ENCODE results near the gene CLECL1.
"Not testable (repeated sequence)": the region's sequence is repeated elsewhere in the genome, so short reads cannot be mapped to it uniquely, and the experiment has no call there.

Gene CLECL1

DNA sequence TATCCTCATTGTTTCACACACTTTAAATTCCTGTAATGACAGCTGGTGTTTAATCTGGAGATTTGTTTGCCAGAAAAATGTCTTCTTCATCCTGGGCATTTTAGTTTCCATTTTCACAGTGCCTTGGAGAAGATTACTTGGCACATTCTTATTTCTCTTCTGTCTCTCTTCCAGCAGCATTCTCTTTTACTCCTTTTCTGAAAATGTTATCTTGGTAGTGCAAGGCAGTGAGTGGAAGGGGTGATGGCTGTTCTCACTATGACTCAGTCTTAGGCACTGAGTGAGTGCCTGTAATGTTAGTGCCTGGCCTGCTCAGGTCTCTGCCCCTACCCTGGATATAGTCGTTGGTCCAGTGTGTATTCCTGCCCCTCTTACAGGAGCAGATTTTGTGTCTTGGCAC is 13.1 kb downstream of the CLECL1 start:
- no peak for DNase-seq (ENCODE audit: low spot score)

- no peak for DNase-seq (ENCODE audit: low spot score)
Observed at GRCh38 chr12:9718968-9719367, 13.9 kb downstream of the CLECL1 start.

DNA sequence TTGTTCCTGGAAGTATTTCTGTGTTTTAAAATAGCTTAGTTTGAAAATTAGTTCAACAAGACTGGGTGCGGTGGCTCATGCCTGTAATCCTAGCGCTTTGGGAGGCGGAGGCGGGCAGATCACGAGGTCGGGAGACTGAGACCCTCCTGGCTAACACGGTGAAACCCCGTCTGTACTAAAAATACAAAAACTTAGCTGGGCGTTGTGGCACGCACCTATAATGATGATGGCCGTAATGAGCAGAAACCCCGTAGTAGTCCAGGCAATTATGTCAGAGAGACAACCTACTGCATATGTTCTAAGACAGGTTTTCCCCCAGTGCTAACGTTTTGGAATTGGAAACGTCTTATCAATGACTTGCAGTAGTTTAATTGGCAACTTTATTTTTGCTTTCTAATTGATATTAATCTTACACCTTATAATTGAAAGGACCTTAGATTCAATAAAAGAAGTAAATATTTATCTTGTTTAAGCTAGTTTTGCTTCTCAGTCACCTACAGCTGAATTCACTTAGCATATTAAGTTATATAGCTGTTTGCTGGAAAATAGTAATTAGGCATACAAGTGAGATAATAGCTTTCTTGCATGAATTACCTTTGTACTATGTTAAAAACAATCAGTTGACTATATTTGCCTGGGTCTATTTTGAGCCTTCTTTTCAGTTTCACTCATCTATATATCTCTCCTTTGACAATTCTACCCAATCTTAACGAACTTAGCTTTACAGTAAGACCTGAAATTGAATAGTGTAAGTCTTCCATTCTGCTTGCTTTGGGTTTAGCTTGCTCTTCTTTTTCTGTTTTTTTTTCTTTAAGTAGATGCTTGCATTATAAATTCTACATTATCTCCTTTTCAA is 15.6 kb downstream of the CLECL1 start:
- no peak for DNase-seq (ENCODE audit: low spot score)

GRCh38 chr12:9713032-9713558 is 19.8 kb downstream of the CLECL1 start:
- not testable (repeated sequence) for DNase-seq (ENCODE audit: low spot score)

DNA sequence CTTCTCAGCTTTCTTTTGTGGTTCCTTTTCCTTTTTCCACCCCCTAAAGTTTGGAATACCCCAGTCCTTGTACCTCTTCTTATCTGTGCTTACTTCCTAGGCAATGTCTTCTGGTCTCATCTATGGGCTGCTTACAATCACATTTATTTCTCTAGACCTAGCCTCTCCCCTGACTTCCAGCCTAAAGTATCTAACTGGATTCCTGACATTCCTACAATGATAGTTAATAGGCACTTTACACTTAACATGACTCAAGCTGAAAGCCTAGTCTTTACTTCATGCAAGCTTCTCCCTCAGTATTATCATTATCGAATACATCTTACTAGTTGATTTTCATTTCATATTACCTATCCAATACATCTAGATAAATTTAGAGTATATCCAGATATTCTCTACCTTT is 21.2 kb downstream of the CLECL1 start:
- DNase-seq (ENCODE audit: low spot score), result no peak

DNA sequence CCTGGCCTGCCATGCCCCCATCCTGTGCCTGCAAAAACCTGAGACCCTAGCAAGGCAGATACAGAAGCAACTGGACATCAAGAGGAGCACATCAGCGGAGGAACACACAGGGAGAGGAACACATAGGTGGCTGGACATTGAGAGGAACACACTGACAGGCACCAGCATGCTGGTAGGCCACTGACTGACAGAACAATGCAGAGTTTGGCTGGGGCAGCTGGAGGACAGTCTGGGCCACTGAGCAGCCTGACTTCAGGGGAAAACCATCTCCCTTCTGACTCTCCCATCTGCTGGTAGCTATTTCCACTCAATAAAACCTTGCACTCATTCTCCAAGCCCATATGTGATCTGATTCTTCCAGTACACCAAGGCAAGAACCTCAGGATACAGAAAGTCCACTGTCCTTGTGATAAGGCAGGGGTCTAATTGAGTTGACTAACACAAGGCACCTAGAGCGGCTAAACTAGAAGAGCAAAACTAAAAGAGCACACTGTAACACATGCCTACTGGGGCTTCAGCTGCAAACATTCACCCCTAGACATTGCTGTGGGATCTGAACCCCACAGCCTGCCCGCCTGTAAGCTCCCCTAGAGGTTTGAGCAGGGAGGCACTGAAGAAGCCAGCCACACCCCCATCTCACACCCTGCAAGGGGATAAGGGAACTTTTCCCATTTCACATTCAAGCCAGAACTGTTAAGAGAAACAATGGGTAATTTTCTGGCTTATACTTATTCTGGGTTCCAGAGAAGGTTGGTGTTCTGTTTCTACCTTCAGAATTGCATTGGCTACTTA is 22.1 kb downstream of the CLECL1 start:
- no peak for DNase-seq (ENCODE audit: low spot score)

DNA sequence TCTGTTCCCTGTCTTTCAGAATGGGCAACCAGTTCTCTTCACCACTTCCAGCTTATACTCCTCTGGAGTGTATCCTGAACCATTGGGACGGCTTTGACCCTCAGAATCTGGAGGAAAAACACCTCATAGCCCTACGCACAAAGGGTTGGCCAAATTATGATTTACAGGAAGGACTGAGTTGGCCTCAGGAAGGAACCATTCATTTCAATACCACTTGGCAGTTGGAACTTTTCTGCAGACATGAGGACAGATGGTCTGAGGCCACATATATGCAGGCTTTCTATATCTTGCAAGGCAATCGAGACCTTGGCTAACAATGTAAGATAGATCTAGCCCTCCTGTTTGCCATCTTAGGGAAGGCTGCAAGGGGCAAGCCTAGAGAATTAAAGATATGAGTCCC is 24.0 kb downstream of the CLECL1 start:
- no peak for DNase-seq (ENCODE audit: low spot score)

DNA sequence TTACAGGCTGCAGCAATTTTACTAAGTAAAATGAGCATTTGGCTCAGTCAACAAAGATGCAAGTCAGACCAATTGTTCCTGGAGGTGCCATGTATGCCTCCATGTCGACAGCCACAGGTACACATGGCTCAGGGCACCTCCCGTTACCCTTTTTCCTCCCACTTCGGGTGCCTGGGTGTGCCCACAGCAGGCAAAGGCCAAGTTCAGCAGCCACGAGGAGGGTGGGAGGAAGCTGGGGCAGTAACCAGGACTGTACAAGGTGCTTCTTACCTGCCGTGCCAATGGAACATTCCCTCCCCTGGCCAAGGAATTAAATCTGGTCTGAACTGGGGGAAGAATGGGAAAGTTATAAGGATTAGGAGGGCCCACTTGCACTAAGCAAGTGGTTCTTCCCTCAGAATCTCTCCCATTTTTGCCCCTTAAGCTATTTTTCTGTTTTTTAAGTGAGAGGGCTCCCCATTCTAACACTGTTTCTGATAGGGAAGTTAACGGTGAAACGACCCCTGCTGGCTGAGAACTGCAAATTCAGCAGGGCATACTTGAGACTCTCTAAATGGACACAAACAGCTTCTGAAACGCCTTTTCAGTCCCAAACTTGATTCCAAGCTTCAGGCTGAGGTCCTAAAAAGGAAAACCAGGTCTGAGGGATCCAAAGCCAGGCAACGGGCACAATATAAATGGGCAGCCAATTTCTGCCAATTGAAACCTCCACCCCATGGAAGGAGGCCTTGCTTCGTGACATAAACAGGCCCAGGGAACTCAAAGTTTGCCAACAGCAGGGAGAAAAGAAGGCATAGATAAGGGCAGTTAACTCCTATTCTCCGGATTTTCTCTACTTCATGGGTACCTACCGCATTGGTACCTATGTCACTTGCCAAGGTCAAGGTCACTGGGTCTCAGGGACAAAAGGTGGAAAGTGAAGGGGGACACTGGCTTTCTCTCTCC is 24.8 kb downstream of the CLECL1 start:
- peak; percentile 82 for DNase-seq (ENCODE audit: low spot score)

- no peak for DNase-seq (ENCODE audit: low spot score)
Observed at GRCh38 chr12:9707356-9707755, 25.5 kb downstream of the CLECL1 start.

- no peak for DNase-seq (ENCODE audit: low spot score)
Observed at GRCh38 chr12:9706086-9706685, 26.7 kb downstream of the CLECL1 start.

DNA sequence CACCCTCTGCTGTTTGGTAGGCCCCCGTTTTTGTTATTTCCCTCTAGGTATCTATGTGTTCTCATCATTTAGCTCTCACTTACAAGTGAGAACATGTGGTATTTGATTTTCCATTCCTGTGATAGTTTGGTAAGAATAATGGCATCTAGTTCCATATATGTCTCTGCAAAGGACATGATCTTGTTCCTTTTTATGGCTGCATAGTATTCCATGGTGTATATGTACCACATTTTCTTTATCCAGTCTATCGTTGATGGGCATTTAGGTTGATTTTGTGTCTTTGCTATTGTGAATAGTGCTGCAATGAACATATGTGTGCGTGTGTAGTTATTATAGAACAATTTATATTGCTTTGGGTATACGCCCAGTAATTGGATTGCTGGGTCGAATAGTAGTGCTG is 28.3 kb downstream of the CLECL1 start:
- not testable (repeated sequence) for DNase-seq (ENCODE audit: low spot score)

DNA sequence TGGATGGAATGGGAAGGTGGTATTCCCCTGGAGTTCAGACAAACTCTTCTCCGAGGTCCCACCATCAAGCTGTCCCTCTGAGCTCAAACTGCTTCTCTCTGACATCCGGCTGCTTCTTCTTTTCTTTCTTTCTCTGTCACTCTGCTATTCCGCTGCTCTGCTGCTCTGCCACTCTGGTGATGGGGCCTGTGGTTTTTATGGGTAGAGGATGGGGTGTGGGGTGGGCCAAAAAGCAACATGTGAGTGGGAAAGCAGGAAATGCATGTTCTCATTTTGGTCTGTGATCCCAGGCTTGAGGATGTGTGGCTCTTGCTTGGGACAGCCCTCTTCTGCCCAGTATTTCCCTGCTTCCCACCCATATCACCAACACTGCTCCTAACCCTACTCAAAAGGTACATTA is 30.6 kb downstream of the CLECL1 start:
- DNase-seq (ENCODE audit: low spot score), result peak; percentile 59

GRCh38 chr12:9701380-9702154 is 31.3 kb downstream of the CLECL1 start:
- no peak for DNase-seq (ENCODE audit: low spot score)

DNA sequence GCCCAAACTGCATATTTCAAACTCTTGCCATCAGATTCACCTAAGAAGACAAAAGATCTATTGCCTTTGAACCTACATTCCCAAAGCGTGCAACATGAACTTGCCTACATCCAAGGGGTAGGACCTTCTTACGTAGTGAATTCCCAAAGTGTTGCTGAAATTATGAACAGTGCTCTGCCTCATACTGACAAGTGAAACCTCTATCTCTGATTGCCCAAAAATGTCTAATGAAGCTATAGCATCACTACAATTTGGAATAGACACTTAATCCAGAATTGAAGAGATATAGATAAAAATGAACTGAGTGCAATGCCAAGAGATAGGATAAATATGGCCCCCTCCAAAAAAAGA is 32.3 kb downstream of the CLECL1 start:
- DNase-seq (ENCODE audit: low spot score), result no peak

- DNase-seq (ENCODE audit: low spot score), result no peak
Observed at GRCh38 chr12:9699898-9700605, 32.8 kb downstream of the CLECL1 start.

DNA sequence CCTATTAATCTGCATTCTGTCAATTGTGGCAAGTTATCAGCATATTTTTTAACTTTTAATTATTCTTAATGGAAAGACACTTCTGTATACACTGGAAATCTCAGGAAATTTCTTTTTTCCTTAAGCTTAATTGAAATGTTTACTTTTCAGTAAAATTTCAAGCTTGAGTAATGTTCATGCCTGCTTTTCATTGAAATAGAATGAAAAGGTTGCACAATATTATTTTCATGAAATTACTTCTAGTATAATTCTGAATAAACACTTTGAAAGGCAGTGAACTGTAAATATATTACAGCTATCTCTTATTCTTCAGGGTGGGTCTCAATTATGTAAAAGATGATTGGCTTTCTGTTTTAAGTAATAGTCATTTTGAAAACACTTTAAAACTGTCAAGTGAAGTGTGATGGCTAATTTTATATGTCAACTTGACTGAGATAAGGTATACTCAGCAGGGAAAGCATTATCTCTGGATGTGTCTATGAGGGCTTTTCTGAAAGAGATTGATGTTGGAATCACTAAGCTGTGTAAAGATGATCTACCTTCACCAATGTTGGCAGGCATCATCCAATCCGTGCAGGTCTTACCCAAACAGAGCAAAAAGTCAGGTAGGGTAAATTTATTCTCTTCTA is 33.5 kb downstream of the CLECL1 start:
- DNase-seq (ENCODE audit: low spot score), result no peak

DNA sequence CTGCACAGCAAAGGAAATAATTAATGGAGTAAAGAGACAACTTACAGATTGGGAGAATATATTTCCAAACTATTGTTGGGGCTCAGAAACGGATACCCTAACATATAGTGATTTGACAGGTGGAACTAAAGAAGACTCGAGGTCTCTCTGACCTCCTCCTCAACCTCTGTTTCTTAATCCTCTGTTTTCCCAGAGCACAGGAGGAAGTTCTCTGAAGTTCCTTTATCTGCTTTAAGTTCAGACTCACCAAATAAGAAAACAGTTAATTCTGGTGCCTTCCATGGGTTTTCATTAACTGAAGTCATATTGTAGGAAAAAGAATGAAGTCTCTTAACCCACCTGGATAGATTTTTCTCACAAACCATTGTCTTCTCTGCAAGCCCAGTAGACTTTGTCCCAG is 34.2 kb downstream of the CLECL1 start:
- DNase-seq (ENCODE audit: low spot score), result no peak

- DNase-seq (ENCODE audit: low spot score), result no peak
Observed at GRCh38 chr12:9697619-9698018, 35.3 kb downstream of the CLECL1 start.

GRCh38 chr12:9695661-9696060 is 37.2 kb downstream of the CLECL1 start:
- DNase-seq (ENCODE audit: low spot score), result not testable (repeated sequence)

DNA sequence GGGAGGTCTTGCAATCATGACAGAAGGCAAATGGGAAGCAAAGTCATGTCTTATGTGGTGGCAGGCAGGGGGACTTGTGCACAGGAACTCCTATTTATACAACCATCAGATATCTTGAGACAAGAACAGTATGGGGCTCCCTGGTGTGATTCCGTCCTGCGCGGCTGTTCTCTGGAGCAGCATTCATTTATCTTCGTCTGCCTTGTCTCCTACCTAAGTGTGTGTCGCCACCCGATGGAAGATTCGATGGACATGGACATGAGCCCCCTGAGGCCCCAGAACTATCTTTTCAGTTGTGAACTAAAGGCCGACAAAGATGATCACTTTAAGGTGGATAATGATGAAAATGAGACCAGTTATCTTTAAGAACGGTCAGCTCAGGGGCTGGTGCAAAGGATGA is 37.7 kb downstream of the CLECL1 start:
- DNase-seq (ENCODE audit: low spot score), result not testable (repeated sequence)

Measured in CD4-positive, alpha-beta T cell treated with Interleukin-2 at 100 ng/mL for 4 hours (primary cell).